ENCODE data around the gene CTTN.

CTTN gene

GRCh38 chr11:70486026-70486415 lies 87.7 kb downstream of the CTTN start:
- TF ChIP-seq CTCF (IDR thresholded peaks at IDR 0.05; ENCODE audit: extremely low read depth, missing control alignments) = no peak
- DNase-seq (ENCODE audit: low spot score) = no peak
